SHP77 (cell line): ENCODE data around the gene POLE.
A peak's percentile ranks its signal among the peaks of the same experiment; 100 is the strongest.

Experiments
- DNase-seq, 2 experiments: peaks; one replicate each; lab custom pipeline; 2025; lab: John Stamatoyannopoulos, UW

Gene POLE

DNA sequence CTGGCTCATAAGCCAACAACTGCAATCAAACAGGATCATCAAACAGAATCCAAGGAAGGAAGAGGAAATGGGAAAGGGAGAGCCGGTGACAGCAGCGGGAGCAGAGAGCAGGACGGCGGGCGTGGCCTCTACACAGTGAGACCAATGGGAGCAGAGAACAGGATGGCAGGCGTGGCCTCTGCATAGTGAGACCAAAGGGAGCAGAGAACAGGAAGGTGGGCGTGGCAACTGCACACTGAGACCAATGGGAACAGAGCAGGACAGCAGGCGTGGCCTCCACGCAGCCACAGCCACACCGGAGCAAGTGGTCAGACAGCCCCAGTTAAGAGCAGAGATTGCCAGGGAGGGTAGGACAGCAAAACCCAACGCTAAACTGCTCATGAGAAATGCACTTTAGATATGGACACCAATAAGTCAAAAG lies 93.2 kb downstream of the POLE start:
- DNase-seq, result peak; percentile 99

DNA sequence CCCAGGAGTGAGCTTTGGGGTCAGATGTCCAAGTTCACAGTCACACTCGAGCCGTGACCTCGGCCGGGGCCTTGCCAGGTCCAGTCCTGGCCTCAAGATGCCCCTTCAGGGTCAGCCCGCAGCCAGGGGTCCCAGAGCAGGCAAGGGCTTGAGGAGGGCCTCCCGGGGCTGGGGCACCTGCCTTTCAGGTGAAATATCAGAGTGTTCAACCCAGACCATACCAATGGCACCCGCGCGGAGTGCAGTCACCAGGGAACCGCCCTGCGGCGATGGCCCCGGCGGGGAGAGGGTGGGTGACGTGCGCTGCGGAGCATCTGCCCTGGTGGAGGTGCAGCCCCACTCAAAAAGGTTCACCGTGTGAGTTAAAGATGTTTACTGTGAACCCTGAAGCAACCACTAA lies 93.6 kb downstream of the POLE start:
- peak in 1 of 2 experiments; percentile 63 for DNase-seq

DNA sequence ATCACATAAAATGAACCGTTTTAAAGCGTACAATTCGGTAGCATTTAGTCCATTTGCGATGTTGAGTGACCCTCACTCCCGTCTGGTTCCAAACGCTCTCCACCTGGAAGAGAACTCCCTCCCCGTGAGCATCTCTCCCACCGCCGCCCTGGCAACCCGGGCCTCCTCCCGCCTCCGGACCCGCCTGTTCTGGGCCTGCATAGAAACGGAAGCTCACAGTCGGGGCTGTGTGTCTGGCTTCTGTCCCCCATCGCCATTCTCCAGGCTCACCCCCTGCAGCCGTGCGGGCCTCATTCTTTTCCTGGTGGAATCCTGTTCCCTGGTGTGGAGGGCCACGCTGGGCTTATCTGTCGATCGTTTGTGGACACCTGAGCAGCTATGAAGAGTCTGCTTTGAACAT lies 94.1 kb downstream of the POLE start:
- no peak for DNase-seq

DNA sequence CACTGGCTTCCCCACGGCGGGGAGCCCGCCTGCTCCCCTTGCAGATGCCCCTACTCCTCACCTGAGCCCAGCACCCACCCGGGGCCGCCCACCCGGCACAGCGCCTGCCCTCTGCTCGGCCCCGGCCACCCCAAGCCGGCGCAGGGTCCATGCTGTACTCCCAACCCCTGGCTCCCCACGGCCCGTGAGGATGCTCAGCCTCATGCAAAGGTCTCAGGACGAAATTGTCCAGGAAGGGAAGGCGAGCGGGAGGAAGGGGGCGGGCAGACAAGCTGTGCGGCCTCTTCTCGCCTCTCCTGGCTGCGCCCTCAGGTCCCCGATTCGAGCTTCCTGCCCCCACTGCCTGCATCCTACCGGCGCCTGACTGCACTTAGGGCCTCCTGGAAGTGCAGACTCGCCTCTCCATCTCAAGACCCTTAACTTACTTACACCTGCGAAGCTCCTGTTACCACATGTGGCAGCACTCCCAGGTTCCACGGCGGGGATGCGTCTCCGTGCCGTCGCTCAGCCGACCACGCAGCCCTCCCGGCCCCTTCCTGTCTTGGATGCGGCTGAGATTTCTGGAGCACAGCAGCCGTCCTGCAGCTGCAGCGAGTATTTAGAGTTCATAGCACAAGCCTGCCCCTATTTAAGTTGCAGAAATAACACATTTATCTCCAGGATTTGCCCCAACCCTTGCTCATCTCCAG lies 94.7 kb downstream of the POLE start:
- DNase-seq, result no peak

DNA sequence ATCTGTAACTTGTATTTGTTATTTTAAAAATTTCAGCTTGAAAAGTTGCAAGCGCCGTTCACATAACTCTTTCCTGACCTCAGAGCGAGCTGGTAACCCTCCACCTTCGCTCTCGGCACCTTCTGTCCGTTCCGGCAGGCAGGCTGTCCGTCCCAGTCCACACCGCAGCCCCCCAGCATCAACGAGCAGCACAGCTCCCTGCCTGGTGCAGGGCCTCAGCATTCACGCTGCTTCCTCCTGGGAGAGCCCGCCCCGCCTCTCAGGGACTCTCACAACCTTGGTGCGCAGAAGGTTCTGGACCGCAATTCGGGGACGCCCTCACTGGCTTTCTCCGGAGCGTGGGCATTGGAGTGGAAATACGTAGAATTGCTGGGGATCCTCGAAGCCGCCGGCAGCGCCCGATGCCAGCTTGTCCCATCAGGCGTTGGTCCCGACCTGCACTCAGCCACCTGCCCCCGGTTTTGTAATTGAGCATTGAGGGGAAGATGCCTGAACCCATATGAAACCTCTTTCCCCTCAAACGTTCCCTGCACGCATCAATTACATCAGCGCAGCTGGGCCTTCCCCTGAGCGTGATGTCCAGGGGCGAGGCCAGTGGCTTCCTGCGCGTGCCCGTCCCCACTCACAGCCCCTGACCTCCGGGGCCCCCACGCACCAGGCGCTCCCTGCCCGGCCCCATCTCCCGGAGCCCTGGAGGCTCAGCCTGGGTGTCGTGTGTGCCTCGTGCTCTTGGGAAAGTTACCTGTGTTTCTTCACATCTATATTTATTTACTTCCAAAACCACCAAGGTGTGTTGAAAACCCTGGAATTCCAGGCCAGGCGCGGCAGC lies 95.8 kb downstream of the POLE start:
- DNase-seq, result no peak

DNA sequence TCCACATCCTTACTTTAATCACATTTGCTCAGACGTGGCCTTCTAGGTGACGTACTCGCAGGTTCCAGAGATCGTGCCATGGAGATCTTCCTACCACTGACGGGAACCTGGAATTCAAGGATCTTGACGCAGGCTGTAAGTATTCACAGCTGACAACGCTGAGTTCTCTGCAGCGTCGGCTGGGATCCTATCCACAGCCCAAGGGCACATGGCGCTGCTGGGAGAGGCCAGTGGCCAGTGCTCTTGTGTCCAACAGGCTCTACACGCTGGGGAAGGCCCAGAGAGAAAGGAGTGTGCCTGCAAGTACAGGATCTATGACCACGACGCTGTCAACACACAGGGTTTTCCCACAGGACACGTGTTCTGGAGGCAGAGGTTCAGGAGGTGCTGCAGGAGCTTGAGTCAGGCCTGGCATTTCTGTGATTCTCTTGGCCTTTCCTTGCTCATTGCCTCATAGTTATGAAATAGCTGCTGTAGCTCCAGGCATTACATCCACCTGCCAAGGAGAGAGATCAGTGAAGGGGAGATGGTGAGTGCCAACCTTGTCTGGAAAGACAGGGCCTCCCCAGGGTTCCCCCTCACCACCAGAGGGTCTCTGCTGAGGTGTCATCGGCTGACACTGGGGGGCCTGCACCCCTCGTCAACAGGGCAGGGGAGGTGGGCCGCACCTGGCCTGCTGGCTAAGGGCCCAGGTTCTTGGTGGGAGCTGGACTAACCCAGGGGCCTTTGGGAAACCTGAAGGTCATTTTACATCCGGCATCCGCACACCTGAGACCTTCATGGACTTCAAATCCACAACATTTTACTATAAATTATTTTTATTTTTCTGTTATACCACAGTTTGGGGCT lies 98.1 kb downstream of the POLE start:
- DNase-seq, result no peak

DNA sequence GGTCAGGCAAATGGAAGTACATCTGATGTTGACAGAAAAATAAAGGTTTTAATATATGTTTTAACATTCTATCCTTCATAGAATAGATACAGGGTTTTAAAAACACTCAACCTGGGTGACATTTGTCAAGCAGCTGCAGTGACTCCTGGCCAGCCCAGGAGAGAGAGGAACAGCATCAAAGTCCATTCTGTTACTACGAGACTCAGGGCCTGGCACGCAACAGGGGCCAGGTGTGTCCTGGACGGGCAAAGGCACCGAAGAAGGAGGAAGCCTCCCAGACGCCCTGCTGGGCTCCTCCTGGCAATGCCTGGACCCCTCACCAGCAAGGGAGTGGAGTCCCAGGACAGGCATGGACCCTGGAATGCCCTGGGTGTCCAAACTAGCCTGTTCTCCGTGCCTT lies 98.8 kb downstream of the POLE start:
- no peak for DNase-seq

DNA sequence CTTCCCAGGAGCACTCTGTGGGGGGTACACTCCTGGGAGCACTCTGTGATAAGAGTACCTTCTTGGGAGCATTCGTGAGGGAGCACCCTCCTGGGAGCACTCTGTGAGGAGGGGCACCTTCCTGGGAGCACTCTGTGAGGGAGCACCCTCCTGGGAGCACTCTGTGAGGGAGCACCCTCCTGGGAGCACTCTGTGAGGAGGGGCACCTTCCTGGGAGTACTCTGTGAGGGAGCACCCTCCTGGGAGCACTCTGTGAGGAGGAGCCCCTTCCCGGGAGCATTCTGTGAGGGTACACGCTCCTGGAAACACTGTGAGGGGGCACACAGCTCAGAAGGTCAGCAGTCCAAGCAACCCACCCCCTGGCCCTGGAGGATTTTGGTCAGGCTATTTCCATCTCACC lies 99.4 kb downstream of the POLE start:
- no peak for DNase-seq

DNA sequence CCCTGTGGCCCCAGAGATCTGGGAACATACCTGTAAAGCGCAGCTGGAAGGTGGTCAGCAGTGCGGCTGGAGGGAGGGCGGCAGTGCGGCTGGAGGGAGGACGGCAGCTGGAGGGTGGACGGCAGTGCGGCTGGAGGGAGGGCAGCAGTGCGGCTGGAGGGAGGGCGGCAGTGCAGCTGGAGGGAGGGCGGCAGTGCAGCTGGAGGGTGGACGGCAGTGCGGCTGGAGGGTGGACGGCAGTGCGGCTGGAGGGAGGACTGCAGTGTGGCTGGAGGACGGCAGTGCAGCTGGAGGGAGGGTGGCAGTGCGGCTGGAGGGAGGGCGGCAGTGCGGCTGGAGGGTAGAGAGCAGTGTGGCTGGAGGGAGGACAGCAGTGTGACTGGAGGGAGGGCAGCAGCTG lies 100.2 kb downstream of the POLE start:
- DNase-seq, result no peak

DNA sequence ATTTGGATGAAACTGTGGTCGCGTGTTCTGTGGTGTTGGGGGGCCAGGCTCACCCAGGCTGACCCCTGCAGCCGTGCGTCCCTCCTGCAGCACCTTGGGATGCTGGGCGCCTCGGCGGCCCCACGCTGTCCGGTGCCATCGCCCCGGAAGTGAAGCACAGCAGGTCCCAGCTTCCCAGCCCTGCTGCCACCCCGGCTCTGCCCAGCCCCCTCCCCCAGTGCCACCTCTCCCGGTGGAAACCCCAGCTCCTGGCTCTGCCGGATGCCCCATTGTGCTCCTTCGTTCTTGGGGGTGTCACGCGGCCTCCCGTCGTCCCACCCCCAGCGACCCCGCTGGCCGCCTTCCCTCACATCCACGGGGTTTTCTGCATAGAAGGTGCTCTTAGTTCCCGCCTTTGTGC lies 102.0 kb downstream of the POLE start:
- no peak for DNase-seq

DNA sequence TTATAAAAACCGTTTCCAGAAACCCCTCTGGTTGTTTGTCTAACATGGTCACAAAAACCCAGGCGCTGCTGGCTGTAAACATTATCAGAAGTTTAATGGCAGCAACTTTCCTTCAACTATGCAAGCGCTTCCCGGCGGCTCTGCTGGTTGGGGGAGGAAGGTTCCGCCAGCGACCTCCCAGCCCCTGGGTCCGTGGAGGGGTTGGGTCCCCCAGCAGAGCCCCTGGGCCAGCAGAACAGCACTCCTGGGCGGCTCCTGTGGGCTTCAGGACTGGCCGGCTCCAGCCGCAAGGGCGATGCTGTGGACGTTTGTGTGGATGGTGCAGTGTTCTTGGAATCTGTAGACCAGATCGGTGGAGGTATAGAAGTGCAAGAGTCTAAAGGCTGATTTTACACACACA lies 102.7 kb downstream of the POLE start:
- no peak for DNase-seq

DNA sequence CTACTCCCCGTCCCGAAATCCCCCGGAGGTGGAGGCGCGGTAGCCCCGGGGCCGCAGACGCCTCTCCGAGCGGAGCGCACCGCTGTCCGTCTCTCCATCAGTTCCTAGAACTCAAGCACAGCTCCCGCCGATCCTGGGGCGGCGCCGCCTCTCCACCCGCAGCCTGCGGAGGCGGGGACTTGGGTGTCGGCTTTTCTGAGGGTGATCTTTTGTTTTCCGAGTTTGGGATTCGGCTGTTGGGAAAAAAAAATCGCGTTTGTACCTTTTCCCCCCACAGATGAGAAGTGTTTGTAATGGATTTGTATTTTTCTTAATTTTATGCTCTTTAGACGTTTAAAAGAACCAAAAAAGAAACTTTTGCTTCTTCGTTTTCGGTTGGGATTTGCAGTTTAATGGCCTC lies 103.4 kb downstream of the POLE start:
- DNase-seq, result no peak

DNA sequence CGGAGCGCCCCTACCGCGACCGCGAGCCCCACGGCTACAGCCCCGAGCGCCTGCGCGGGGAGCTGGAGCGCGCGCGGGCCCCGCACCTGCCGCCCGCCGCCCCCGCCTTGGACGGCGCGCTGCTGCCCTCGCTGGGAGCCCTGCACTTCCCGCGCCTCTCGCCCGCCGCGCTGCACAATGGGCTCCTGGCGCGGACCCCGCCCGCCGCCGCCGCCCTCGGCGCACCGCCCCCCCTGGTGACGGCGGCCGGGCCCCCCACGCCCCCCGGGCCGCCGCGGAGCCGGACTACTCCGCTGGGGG lies 103.8 kb downstream of the POLE start:
- no peak for DNase-seq

DNA sequence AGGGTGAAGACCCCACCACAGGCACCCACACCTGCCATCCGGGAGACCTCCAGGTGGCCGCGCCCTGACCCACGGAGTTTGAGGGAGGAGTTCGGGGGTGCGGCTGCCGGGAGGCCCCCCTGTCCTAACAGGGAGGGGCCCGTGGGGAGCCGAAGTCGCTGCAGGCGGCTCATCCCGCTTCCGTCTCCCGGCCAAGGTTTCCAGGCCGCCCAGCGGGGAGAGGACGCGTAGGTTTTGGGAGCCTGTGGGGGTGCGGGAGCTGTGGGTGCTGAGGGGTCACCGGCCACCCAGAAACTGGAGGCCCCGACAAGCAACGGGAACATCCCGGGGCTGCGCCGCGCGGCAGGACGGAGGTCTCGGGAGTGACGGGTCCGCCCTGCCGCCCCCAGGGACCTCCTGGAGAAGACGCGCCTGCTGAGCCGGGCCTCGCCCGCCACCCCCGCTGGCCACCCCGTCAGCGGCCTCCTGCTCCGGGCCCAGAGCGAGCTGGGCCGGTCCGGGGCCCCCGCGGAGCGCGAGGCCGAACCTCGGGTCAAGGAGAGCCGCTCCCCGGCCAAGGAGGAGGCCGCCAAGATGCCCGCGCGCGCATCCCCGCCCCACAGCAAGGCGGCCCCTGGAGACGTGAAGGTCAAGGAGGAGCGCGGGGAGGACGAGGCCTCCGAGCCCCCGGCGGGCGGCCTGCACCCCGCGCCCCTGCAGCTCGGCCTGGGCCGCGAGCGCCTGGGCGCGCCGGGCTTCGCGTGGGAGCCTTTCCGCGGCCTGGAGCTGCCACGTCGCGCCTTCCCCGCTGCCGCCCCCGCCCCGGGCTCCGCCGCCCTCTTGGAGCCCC lies 104.3 kb downstream of the POLE start:
- no peak for DNase-seq

DNA sequence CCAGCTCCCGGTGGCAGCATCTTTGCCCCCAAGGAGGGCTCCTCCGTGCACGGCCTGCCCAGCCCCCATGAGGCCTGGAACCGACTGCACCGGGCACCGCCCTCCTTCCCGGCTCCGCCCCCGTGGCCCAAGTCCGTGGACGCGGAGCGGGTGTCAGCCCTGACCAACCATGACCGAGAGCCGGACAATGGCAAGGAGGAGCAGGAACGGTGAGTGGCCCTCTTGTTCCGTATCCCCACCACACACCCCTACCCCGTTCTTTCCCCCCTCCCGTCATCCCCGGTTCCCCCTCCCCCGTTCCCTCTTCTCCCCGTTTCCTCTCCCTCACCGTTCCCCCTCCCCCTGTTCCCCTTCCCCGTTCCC lies 105.1 kb downstream of the POLE start:
- DNase-seq, result no peak

DNA sequence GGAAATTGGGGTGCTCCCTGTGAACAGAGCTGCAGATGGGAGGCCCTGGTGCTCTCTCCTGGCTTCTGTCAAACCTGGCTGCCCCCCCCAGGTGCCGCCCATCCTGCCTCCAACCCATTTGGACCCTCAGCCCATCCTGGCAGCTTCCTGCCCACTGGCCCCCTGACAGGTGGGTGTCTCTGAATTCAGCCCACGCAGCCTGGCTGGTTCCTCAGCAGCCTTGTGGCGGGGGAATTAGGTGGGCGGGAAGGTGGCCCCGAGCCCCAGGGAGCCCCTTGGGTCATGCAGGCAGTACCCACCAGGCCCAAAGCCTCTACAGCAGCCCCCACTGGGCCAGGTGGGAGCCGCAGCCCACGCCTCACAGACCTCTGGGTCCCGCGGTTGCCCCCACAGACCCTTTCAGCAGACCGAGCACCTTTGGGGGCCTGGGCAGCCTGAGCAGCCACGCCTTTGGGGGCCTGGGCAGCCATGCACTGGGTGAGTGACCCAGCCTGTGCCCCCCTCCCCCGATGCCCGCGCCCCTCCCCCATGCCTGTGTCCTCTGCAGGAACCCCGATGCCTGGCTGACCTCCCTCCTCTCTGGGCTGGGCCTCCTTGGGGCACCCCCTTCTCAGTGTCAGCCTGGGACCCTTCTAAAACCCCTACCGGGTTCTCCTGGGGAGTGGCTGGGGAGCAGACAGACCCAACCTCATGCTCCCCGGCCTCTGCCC lies 105.6 kb downstream of the POLE start:
- DNase-seq, result no peak

DNA sequence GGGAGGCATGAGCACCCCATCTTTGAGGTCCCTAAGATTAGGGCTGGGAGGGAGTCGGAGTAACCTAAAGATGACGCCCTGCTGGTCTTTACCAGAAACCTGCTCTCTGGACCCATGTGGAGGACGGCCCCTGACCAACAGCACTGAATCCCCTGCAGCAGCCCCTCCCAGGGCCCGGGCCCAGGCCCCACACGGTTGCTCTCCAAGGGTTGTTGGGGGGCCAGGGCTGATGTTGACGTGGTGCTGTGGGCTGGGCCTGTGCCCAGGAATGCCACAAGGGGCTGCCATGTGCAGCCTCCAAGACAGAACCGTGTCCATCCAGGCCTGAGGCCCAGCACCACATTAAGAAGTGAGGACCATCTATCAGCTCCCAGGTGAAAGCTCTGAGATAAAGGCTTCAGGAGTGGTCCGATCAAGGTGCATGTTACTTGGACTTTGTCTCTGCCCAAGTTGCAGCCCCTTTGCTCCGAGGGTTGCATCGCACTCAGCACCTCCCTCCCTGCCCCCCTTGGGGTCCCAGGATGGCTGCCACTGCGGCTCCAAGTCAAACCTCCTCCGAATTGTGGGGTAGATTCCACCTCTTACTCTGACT lies 106.3 kb downstream of the POLE start:
- no peak for DNase-seq

DNA sequence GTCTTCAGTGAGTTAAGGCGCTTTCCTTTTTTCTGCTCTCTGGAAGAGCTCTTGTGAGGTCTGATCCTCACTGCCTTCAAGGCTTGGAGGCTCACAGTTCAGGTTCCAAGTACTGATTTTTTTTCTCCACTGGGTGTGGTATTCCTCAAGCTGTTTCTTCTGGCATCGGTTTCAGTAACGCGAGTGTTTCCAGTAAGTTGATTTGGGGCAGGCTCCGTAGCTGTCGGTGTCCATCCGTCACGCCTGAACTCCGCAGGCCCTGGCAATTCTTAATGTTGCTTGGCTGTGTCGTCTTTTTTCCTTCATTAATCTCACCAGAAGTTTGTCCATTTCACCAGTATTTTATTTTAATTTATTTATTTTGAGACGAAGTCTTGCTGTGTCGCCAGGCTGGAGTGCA lies 107.4 kb downstream of the POLE start:
- no peak for DNase-seq

DNA sequence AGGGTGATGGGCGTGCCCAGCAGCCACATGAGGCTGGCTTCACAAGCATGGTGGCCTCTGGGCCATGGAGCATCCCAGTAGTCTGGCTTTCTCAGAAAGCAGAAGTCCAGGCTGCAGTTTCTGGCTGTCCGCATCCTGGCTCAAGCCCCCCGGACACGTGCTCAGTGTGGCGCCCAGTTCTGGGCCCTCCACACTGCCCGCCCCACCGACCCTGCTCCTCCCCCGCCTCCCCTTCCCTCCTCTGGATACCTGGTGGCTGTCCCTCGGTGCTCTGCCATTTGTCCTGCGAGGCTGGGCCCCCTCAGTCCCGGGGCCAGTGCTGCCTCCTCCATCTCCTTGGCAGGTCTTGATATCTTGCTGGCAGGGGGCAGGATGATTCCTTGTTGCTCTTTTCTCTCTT lies 108.3 kb downstream of the POLE start:
- DNase-seq, result no peak

DNA sequence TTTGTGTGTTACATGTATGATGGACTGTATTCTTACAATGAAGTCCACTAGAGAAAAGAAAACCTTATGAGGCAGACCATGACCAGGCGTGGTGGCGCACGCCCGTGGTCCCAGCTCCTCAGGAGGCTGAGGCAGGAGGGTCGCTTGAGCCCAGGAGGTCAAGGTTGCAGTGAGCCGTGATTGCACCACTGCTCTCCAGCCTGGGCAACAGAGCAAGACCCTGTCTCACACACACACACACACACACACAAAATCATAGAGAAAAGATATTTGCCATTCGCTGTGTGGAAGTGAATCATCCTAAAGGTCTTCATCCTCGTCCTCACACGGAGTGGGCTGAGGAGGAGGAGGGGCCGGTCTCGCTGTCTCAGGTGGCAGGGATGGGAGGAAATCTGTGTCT lies 109.0 kb downstream of the POLE start:
- DNase-seq, result no peak
